ENCODE data around the gene SLC22A23.

SLC22A23 gene

GRCh38 chr6:3330199-3330598, 126.7 kb downstream of the SLC22A23 start:
- no peak for DNase-seq

- DNase-seq = no peak
Measured at GRCh38 chr6:3329393-3330051, 127.3 kb downstream of the SLC22A23 start.

GRCh38 chr6:3328796-3329195, 128.1 kb downstream of the SLC22A23 start:
- no peak for DNase-seq

- DNase-seq = no peak
Measured at GRCh38 chr6:3328145-3328544, 128.7 kb downstream of the SLC22A23 start.

GRCh38 chr6:3327403-3327802, 129.4 kb downstream of the SLC22A23 start:
- no peak for DNase-seq

GRCh38 chr6:3326981-3327380, 129.9 kb downstream of the SLC22A23 start:
- DNase-seq = no peak

GRCh38 chr6:3326184-3326971, 130.5 kb downstream of the SLC22A23 start:
- no peak for DNase-seq

- no peak for DNase-seq
Measured at GRCh38 chr6:3325210-3325609, 131.6 kb downstream of the SLC22A23 start.

- DNase-seq = no peak
Measured at GRCh38 chr6:3324262-3324942, 132.4 kb downstream of the SLC22A23 start.

- DNase-seq = no peak
Measured at GRCh38 chr6:3323696-3324261, 133.1 kb downstream of the SLC22A23 start.

- no peak for DNase-seq
Measured at GRCh38 chr6:3323148-3323547, 133.7 kb downstream of the SLC22A23 start.

GRCh38 chr6:3322366-3322890, 134.4 kb downstream of the SLC22A23 start:
- DNase-seq = no peak

GRCh38 chr6:3321875-3322274, 135.0 kb downstream of the SLC22A23 start:
- no peak for DNase-seq

- DNase-seq = no peak
Measured at GRCh38 chr6:3321042-3321441, 135.8 kb downstream of the SLC22A23 start.

- no peak for DNase-seq
Measured at GRCh38 chr6:3320238-3320811, 136.5 kb downstream of the SLC22A23 start.

GRCh38 chr6:3319610-3320200, 137.1 kb downstream of the SLC22A23 start:
- DNase-seq = no peak

- no peak for DNase-seq
Measured at GRCh38 chr6:3318821-3319540, 137.9 kb downstream of the SLC22A23 start.

- no peak for DNase-seq
Measured at GRCh38 chr6:3318226-3318625, 138.6 kb downstream of the SLC22A23 start.

- DNase-seq = no peak
Measured at GRCh38 chr6:3317741-3318211, 139.1 kb downstream of the SLC22A23 start.

GRCh38 chr6:3316818-3317217, 140.0 kb downstream of the SLC22A23 start:
- DNase-seq = no peak

GRCh38 chr6:3316331-3316730, 140.5 kb downstream of the SLC22A23 start:
- DNase-seq = no peak

GRCh38 chr6:3315841-3316240, 141.0 kb downstream of the SLC22A23 start:
- no peak for DNase-seq
